Urinary bladder (tissue), 4 donors: ENCODE data around the gene IFTAP. TPM values are rescaled to one million over a fixed set of nuclear protein-coding genes. Genes with fewer than 3 reads are reported as not detected.
"Not testable (repeated sequence)": the region's sequence is repeated elsewhere in the genome, so short reads cannot be mapped to it uniquely, and the experiment has no call there.

Experiments used
- DNase-seq: peaks from one replicate; pipeline ENCODE4 v3.0.0-alpha.2; 2015; ENCODE audit errors: extremely low spot score
- H3K27ac ChIP-seq: one replicate; pipeline ENCODE4 v1.5.1; 2013; ENCODE audit warnings: low read depth, mild to moderate bottlenecking, moderate library complexity
- H3K36me3 ChIP-seq: one replicate; pipeline ENCODE4 v1.6.1; 2013; ENCODE audit warnings: mild to moderate bottlenecking, moderate library complexity; ENCODE audit not compliant: insufficient read depth
- H3K4me1 ChIP-seq: one replicate; pipeline ENCODE4 v1.6.1; 2013; ENCODE audit warnings: mild to moderate bottlenecking, moderate library complexity; ENCODE audit not compliant: insufficient read depth
- H3K4me3 ChIP-seq: one replicate; pipeline ENCODE4 v1.5.1; 2013; ENCODE audit warnings: low read depth, low read length
- WGBS: extraction: QIAGEN DNeasy Blood & Tissue Kit; methylation state at CpG from one replicate; pipeline ENCODE4 v1.1.7; 2013; 5-methylcytosine and 5-hydroxymethylcytosine counted together
- polyA plus RNA-seq: library from polyadenylated mRNA; stranded (reverse); fragments of 200-250 nt; gene quantifications from one replicate; pipeline ENCODE4 v1.2.3, GENCODE V29; 2013
- total RNA-seq: library from RNA; depleted of rRNA; stranded (reverse); fragments of >200 nt; gene quantifications from one replicate; pipeline ENCODE4 v1.2.3, GENCODE V29; 2014
- donor health status: healthy with polysubstance abuse.
- donor health status: healthy.

IFTAP gene
- total and polyA plus RNA-seq, 2 donors, result 32.0 to 47.2 TPM

DNA sequence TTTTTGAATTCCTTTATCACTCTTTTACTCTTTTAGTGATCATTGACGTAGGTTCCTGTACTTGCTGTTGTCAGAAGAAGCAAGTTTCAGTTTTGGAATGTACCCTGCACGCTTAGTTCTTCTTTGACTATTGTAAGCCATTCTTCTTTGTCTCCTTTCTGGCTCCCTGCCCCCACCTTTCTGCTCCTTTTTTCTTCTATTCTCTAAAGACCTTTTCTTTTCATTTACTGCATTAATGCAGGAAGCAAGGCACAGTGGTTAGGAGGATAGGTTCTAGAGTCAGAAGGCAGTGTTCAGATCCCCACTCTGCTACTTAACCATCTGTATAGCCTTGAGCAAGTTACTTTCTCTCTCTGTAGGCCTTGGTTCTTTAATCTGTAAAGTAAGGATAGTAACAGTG, 37.5 kb downstream of the IFTAP start:
- no peak overlapping the region for H3K27ac ChIP-seq
- 91% methylated on average over 2 of the region's 2 CpGs for WGBS
- H3K4me3 ChIP-seq, result no peak overlapping the region
- no peaks in the 10 kb centered on the region for H3K36me3 ChIP-seq
- no peak for DNase-seq
- H3K4me1 ChIP-seq, result no peaks in the 10 kb centered on the region

DNA sequence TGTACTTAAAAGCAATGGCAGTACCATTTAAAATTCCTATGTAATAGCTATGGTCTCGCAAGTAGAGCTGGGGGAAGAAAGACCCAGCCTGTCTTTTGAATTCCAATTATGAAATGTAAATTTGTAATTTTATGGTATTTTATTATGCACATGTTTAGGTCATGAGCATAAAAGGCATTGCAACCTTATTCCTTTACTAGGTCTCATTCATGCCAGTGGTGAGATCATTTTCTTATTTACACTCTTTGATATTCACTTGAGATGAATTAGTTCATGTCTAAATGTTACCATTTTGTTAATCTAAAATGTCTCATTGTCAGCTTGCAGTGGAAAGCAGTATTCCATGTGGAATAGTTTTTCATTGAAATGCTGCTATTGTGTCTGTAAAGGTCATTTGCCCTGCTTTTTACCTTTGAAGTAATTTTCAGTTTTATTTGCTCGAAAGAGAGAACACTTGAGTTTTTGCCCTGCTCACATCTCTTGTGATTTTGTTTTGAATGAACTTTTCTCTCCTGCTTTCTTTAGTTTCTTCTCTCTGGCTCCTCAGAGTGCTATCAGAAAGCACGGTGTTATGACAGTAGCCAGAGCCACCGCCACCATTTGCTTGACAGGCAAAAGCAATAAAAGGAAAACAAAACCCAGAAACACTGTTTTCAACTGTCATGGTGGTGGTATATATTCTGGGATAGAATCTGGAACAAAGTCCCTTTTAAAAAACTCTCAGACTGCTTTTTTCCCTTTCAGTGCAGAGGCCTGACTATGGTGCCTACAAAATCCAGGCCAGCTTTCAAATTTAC, 41.0 kb downstream of the IFTAP start:
- DNase-seq, result no peak
- no peaks in the 10 kb centered on the region for H3K36me3 ChIP-seq
- H3K4me1 ChIP-seq, result no peaks in the 10 kb centered on the region
- H3K27ac ChIP-seq, result no peak overlapping the region
- H3K4me3 ChIP-seq, result no peak overlapping the region
- 61% methylated on average over 4 of the region's 4 CpGs for WGBS

DNA sequence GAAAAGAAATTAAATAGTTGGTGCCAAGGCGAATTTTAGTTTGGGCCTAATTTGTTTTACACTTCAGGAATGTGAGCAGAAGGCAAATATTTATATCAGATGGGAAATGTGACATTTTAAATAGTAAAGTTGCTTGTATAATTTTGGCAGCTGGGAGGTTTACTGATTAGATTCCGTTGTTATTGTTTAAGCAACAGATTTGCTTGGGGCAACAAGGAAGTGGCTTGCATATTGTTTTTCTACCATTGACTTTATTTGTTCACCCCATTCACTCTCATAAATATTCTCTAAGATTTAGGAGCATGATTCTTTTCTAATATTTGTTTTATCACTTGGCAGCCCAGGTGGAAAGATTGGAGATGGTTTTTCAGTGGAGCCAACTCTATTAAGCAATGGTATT, 44.3 kb downstream of the IFTAP start:
- Histone ChIP-seq H3K27ac (no peak overlapping the region), H3K4me1 (no peaks in the 10 kb centered on the region), H3K36me3 (no peaks in the 10 kb centered on the region), H3K4me3 (no peak overlapping the region)
- 43% methylated on average over 2 of the region's 2 CpGs for WGBS
- DNase-seq, result no peak

DNA sequence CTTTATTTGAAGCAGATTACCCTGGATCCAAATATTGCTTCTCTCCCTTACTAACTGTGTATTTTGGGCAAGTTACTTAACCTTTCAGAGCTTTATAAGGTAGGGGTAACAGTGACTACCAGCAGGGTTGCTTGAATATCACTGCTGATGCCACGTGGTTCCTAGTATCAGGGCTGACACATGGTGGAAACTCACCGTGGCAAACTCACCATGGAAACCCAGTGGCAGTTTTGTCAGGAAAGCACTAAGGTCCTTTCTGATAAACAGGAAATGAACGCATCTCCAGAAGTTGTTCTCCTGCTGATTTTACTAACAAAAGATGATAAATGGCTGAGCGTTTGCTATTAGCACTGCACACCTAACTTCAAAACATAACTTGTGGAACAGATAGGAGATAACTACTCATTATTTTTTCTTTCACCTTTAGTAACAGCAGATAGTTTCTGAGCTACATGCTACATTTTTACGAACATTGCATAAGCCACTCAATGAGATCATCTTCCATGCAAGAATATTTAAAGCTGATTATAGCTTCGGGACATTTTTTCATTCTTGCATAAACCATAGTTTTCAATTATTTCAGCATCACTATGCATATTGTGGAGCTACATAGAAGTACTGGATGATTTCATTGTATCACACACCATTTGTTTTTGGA, 63.4 kb downstream of the IFTAP start:
- Histone ChIP-seq H3K27ac (no peak overlapping the region), H3K4me1 (no peaks in the 10 kb centered on the region), H3K4me3 (no peak overlapping the region), H3K36me3 (peaks cover 2% of the 10 kb centered on the region)
- 74% methylated on average over 6 of the region's 6 CpGs for WGBS
- DNase-seq, result no peak

DNA sequence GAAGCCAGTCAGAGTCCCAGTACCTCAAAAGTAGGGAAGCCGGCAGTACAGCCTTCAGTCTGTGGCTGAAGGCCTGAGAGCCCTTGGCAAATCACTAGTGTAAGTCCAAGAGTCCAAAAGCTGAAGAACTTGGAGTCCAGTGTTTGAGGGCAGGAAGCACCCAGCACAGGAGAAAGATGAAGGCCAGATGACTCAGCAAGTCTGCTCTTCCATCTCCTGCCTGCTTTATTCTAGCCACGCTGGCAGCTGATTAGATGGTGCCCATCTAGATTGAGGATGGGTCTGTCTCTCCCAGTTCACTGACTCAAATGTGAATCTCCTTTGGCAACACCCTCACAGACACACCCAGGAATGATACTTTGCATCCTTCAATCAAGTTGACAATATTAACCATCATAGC, 67.1 kb downstream of the IFTAP start:
- H3K4me1 ChIP-seq, H3K4me3 ChIP-seq, H3K36me3 ChIP-seq, DNase-seq, H3K27ac ChIP-seq: not testable (repeated sequence)
- 98% methylated on average over 2 of the region's 2 CpGs for WGBS

DNA sequence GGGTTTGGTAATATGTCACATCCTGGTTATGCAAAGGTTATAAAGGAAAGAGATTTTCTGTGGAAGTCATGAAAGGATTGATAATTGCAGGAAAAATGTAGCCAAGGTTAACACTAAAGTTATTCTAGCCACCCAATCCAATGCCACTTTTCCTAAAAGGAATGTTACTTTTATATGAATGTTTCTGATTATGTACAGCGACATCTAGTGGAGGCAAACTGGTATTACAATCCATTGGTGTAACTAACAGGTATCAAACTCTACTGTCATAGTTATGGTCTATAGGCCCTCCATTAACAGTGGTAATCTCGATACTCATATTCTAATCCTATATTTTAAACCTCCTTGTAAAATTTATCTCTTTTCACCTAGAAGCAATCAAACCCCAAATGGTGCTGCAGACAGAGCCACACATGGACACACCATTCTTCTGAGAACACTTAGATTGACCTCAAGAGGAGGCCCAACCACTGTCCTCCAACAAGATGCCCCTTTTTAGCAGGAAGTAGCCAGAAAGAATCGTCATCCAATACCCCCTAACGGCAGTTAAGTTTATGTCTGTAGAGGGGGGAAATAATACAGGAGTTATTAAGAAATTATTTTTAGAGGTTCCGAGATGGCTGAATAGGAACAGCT, 78.6 kb downstream of the IFTAP start:
- DNase-seq, result no peak
- Histone ChIP-seq H3K27ac (no peak overlapping the region), H3K4me3 (no peak overlapping the region), H3K36me3 (no peaks in the 10 kb centered on the region), H3K4me1 (no peaks in the 10 kb centered on the region)
- WGBS, result 68% methylated on average over 5 of the region's 5 CpGs

DNA sequence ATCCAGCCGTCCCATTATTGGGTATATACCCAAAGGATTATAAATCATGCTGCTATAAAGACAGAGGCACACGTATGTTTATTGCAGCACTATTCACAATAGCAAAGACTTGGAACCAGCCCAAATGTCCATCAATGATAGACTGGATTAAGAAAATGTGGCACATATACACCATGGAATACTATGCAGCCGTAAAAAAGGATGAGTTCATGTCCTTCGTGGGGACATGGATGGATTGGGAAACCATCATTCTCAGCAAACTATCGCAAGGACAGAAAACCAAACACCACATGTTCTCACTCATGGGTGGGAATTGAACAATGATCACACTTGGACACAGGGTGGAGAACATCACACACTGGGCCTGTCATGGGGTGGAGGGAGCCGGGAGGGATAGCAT, 85.2 kb downstream of the IFTAP start:
- 94% methylated on average over 6 of the region's 6 CpGs for WGBS
- not testable (repeated sequence) for H3K4me1 ChIP-seq, DNase-seq, H3K27ac ChIP-seq, H3K4me3 ChIP-seq, H3K36me3 ChIP-seq

DNA sequence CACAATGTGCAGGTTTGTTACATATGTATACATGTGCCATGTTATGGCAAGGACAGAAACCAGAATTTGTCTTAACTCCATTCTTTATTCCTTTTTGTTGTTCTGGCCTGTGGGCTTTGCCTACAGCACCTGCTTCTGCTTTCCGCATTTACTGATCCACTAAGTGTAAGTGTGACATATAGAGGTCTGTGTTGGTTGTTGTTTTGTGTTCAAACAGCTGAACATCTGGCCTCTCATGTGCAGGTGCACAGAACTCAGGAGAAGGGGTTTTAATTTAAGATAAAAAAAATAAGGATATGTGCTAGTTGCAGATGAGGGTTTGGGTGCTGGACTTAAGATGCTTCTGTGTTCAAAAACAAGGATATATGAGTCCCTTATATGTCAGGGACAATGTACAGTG, 89.5 kb downstream of the IFTAP start:
- DNase-seq, result no peak
- no peak overlapping the region for H3K27ac ChIP-seq
- no peaks in the 10 kb centered on the region for H3K4me1 ChIP-seq
- WGBS, result 91% methylated on average over 1 of the region's 1 CpG
- no peaks in the 10 kb centered on the region for H3K36me3 ChIP-seq
- H3K4me3 ChIP-seq, result no peak overlapping the region

DNA sequence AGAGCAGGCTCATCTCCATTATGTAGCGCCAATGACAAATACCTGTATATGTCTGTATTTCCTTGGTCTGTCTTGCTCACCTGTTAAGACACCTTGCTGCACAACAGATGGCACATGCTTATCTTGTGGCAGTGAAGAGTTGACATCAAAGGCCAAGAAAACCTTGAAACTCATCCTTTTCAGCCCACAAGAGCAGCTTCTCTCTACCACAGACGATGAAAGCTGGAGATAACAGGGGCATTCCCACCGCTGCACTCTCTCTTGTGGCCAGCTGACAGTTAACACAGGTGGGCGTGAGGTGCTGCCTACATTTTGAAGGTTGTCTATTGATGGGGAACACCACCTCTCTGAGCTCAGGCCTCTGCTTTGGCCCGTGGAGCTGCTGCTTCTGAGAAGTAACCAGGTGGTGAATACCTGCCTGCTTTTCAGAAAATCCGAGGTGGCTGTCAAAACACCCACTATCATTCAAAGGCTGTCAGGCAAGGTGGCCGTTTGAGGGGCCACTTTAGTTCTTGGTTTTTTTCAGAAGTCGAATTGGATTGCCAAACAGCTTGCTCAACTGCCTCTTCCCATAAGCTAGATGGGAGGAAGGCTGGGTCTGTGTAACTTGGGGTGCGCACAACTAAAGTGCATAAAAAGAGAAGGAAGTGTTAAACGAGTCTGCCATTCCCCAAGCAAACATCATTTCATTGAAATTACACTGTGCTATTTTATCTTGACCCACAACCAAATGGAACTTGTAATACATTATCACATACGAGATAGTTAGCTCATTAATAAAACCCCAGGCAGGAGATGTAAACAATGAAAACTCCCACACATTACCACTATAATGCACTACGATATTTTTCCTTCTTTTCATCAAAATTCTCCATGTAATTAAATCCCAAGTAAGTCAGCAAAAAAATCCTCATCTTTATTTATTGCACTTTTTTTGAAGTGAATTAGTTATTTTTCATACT, 90.8 kb downstream of the IFTAP start:
- no peak for DNase-seq
- Histone ChIP-seq H3K4me3 (no peak overlapping the region), H3K4me1 (no peaks in the 10 kb centered on the region), H3K27ac (no peak overlapping the region), H3K36me3 (no peaks in the 10 kb centered on the region)
- WGBS, result 61% methylated on average over 12 of the region's 12 CpGs

DNA sequence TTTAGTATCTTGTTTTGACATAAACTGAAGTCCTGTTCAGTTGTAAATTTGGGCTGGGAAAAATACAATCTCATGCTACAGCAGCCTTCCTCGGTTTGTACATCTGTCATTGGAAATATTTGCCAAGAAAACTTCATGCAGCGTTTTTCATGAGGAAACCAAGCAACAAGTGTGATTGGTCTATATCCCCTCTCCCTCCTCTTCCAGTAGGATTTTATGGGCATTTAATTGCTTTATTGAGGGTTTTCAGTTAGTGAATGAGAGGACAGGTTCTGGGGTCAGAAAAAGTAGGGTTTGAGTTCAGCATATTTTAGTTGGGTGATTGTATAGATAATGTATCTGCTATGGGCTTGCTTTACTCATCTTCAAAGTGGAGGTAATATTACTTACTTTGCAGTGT, 93.8 kb downstream of the IFTAP start:
- Histone ChIP-seq H3K4me3 (no peak overlapping the region), H3K4me1 (no peaks in the 10 kb centered on the region), H3K27ac (no peak overlapping the region), H3K36me3 (no peaks in the 10 kb centered on the region)
- DNase-seq, result no peak
- WGBS, result 24% methylated on average over 2 of the region's 2 CpGs

DNA sequence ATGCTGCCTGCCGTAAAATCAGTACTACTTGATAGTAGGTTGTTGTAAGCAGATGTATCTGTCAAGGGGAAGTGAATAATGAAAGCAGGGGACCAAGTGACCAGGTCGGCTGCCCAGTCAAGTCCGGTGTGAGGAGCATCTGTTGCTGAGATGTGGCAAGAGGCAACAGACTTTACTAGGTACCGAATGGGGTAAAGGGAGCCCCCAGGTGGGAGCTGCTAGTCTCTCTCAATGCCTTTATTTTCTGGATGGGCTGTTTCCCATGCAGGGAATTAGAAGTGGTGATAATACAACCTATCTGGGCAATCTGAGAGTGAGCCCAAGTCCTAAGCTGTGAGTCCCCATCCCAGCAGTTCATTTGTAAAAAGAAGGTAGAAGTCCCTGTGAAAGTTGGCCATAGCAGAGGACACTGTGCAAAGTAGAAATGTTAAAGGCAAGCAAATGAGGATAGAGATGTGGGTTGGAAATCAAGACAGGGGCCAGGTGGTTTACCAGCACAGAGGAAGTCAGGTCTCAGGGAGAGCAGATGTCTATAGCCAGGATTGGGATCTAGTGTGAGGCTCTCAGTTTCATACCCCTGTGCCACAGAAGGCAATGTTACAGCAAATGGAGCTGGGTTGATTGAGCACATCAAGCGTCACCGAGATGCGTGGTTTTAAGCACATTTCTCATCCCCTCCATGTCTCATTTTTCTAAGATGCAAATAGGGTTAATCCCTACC, 94.4 kb downstream of the IFTAP start:
- no peak overlapping the region for H3K4me3 ChIP-seq
- no peaks in the 10 kb centered on the region for H3K4me1 ChIP-seq
- H3K36me3 ChIP-seq, result no peaks in the 10 kb centered on the region
- H3K27ac ChIP-seq, result no peak overlapping the region
- DNase-seq, result no peak
- WGBS, result 73% methylated on average over 7 of the region's 7 CpGs

DNA sequence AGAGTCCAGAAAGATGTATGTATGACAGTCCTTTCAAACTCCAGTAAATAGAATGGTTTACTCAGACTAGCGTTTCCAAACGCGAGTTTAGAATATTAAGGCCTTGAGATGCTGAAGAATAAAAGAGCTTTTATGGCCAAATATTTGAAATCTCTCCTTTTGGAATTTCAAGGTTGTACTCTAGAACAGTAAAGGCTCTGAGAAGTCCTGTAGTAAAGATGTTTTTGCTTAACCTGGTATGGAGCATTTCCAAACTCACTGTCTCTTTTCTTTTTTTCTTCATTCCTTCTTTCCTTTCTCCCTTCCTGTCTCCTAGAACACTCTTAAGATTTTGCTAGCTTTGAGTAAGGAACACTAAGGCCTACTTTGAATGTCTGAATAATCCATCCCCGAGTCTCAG, 95.1 kb downstream of the IFTAP start:
- no peaks in the 10 kb centered on the region for H3K36me3 ChIP-seq
- DNase-seq, result no peak
- WGBS, result 96% methylated on average over 4 of the region's 4 CpGs
- no peak overlapping the region for H3K4me3 ChIP-seq
- no peaks in the 10 kb centered on the region for H3K4me1 ChIP-seq
- H3K27ac ChIP-seq, result no peak overlapping the region

DNA sequence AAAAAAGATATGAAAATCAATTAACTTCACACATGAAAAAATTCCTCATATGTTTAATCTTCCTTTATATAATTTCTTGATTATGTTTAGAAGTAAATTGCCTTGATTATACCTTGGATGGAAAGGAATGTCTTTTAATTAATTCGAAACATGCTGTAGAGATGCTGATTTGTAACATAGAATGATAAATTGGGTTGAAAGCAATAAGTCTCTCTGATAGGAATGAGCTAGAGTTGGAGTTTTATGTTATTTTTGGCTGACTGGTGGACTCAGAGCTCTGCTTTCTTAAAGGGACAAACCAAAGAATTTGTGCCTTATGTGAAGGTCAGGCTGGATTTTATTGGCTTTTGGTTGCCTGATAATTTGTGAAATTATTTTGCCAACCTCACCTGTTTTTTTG, 98.4 kb downstream of the IFTAP start:
- no peaks in the 10 kb centered on the region for H3K4me1 ChIP-seq
- DNase-seq, result no peak
- no peak overlapping the region for H3K27ac ChIP-seq
- no peaks in the 10 kb centered on the region for H3K36me3 ChIP-seq
- 70% methylated on average over 1 of the region's 1 CpG for WGBS
- H3K4me3 ChIP-seq, result no peak overlapping the region
